Amniotic stem cell (primary cell): ENCODE data around the gene CD99.
"Not testable (repeated sequence)": the region's sequence is repeated elsewhere in the genome, so short reads cannot be mapped to it uniquely, and the experiment has no call there.

Source experiments
- DNase-seq: peaks from one replicate; lab custom pipeline; 2025; lab: John Stamatoyannopoulos, UW

The CD99 gene

DNA sequence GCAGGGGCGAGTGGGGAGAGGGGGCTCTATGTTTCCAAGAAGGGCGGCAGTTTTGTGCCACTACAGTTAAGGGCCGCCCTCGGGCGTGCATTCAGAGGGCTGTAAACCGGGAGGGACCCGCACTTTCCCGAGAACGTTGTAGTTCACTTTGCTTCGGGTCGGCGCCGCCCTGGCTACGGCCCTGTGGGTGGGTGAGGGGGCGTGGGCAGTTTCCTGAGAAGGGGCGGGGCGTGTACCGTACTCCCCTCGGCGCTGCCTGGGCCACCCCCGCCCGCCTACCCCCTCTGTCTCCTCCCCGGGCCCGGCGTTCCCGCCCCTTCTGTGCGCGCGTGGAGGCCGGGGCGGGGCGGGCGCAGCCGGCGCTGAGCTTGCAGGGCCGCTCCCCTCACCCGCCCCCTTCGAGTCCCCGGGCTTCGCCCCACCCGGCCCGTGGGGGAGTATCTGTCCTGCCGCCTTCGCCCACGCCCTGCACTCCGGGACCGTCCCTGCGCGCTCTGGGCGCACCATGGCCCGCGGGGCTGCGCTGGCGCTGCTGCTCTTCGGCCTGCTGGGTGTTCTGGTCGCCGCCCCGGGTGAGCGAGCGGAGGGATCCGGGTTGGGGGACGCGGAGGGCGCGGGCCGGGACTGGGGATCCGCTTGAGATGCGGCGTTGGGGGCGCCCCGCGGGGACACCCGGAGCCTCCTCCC, at the start of gene CD99:
TSS of gene CD99 (plus strand) at position 440 of the 687 bp plus-strand sequence. CDS start at position 506, 66 bp downstream.
- no peak for DNase-seq

DNA sequence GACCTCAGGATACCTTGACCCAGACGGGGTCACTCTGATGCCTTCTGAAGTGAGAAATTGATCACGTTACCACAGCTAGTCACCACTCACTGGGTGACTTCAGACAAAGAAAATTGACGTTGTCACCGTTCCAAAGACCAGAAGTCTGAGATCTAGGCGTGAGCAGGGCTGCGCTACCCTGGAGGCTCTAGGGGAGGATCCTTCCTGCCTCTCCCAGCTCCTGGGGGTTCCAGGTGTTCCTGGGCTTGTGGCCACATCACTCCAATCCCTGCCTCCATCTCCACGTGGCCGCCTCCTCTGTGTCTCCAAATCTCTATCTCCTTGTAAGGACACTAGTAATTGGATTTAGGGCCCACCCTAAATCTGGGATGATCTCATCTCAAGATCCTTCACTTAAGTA, 48.9 kb upstream of the CD99 start:
- no peak for DNase-seq

DNA sequence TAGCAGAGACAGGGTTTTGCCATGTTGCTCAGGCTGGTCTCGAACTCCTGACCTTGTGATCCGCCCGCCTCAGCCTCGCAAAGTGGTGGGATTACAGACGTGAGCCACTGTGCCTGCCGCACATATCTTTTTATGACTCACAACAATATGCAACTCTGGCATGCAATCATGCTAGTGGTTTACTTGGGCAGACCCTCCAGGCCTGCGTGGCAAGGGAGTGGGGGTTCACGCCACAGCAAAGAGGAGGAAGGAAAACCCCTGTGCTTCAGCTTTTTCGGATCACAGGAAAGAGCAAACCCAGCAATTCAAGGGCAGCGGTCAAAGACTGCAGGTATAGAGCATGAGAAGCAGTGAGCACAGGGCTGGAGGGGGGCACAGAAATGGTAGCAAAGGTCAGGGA, 48.3 kb upstream of the CD99 start:
- no peak for DNase-seq

DNA sequence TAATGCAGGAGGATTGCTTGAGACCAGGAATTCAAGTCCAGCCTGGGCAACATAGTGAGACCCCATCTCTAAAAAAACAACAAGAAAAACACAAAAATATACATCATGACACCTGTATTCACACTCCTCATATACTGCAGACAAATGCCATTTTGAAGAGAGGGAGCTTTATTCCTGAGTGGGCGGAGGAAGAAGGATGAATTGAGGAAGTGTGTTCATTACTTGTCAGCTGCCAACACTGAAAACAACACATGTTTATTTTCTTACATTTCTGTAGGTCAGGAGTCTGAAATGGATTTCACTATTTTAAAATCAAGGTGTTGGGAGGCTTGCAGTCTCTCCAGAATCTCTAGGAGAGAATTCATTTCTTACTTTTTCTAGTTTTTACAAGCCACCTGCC, 47.2 kb upstream of the CD99 start:
- no peak for DNase-seq

DNA sequence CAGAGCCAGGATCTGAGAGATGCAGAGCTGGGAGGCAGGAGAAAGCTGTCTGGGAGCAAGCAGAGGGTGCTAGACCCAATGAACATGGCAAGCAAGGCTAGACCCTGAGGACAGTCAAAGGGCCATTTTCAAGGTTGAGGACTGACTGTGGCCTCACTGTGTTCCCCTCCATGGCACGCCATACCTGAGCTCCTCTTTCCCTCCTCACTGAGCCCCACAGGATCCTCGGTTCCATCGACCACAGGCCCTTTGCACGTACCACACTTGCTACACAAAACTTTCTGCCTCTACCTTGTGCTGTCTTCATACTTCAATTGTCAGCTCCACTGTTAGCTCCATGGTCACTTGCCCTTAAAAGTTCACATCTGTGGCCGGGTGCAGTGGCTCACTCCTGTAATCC, 45.5 kb upstream of the CD99 start:
- DNase-seq, result no peak

- no peak for DNase-seq
Observed at GRCh38 chrX:2647627-2648026, 43.5 kb upstream of the CD99 start.

DNA sequence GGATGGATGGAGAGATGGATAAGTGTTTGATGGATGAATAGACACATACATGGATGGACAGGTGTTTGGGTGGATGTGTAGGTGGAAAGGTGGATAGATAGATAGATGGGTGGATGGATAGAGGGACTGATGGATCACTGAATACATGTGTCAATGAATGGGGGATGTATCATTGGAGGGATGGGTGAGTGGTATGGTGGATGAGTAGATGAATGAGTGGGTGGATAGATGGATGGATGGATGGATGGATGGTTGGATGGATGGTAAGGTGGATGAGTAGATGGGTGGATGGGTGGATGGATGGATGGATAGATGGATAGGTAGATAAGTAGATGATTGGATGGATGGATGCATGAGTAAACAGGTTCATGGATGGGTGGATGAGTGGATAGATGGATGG, 41.1 kb upstream of the CD99 start:
- no peak for DNase-seq

DNA sequence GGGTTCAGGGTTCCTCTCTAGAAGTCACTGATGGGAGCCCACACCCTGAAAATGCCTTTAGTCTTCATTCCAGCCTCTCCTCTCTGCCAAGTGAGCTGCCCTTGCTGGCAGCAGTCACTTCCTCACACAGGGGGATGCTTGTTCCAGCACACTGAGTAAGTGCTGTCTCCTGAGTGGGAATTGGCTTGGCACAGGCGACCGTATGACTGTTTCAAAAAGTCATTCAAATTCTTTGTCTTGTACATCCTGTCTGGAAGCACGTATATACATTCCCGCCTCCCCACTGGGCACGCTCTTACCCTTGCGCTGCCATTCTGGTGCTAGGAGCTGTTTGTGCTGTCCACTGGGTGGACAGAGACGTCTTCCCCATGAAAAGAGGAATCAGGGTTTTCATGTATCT, 40.2 kb upstream of the CD99 start:
- no peak for DNase-seq

DNA sequence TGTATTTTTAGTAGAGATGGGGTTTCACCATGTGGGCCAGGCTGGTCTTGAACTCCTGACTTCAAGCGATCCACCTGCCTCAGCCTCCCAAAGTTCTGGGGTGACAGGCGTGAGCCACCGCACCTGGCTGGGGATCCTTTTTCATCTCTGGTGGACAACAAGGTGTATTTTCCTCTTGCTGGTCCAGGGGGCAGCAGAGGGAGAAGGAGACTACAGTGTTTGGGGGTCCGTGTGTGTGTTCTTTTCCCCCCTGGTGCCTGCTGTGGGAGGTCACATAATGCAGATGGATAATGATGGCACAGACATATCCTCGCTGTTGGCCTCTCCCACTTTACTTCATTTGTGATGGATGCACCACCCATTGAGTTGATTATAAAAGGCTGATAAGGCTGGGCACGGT, 39.0 kb upstream of the CD99 start:
- DNase-seq, result no peak

- DNase-seq, result no peak
Observed at GRCh38 chrX:2654436-2655340, 36.4 kb upstream of the CD99 start.

DNA sequence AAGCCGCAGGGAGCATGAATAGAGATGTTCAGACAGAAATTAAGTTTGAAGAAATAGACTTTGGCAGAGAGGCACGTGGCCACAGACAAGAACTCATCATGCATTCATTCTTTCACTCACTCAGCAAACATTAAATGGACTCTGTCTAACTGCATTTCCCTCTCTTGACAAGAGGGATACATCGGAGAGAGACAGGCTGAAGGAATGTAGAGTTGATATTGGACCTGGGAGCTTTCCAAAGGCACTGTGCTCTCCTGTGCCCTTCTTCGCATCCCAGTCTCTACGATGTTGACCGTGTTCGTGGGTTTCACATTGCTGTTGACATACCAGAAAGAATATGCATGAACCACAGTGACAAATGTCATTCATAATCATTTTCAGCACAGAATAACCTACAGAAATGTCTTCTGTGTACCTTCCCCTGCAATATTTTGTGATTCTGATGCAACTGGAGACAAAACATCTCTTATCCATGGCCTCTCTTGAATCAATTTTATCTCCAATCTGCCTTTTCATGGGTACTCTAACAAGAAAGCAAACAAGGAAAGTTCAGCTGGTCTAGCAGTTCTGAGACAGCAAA, 34.7 kb upstream of the CD99 start:
- no peak for DNase-seq

DNA sequence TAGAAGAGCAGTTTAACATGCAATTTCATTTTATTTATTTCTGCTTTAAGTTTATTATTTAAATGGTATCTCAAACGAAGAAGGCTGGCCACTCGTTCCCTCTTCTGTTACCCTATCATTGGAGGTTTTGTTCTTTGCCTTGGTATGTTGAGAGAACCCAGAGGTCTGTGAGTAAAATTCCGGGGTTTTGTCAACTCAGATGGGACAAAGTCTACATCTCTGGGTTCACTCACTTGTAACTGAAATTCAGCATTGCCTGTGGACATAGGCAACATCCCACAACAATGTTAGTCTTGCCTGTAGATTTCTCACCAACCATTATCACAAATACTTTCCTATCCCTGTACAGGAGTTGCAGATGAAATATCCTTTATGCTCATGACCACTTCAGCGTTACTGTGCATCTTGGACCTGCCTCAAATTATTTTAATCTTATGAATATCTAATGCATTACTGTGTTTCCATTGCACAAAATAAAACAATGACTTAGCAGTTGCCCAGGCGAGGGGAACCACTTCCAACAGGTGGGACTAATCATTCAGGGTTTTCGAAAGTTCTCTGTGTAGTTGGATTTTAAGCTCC, 33.5 kb upstream of the CD99 start:
- no peak for DNase-seq

GRCh38 chrX:2658585-2659292, 32.4 kb upstream of the CD99 start:
- DNase-seq, result no peak

GRCh38 chrX:2662586-2662985, 28.5 kb upstream of the CD99 start:
- no peak for DNase-seq

DNA sequence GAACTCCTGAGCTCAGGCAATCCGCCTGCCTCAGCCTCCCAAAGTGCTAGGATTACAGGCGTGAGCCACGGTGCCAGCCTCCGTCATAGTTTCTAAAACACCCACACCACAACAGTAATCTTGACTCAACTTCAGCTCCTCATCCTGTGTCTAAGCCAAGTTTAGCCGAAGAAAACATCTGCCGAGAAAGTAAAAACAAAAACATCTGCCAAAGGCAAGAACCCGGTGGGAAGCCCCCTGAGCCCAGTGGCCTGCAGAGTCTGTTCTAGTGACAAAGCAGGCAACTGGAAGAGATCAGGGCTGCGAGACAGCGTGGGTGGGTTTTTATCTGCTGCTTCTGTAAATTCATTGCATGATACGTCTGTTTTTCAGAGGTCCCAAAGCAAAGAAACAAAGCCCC, 26.6 kb upstream of the CD99 start:
- no peak for DNase-seq

GRCh38 chrX:2665387-2666304, 25.4 kb upstream of the CD99 start:
- no peak for DNase-seq

DNA sequence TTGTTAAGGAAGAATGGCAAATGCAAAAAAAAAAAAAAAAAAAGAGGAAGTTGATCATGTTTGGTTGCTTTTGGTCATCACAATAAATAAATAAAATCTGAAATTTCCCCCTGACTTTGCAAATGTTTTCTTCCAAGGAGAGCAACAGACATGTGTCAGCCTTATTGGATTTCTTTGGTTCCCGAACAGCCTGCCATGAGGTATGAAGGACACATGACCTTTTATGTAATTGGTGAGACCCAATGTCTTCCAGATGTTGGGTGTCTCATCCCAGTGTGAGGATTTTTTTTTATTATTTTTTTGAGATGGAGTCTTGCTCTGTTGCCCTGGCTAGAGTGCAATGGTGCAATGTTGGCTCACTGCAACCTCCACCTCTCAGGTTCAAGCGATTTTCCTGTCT, 24.6 kb upstream of the CD99 start:
- DNase-seq, result no peak

DNA sequence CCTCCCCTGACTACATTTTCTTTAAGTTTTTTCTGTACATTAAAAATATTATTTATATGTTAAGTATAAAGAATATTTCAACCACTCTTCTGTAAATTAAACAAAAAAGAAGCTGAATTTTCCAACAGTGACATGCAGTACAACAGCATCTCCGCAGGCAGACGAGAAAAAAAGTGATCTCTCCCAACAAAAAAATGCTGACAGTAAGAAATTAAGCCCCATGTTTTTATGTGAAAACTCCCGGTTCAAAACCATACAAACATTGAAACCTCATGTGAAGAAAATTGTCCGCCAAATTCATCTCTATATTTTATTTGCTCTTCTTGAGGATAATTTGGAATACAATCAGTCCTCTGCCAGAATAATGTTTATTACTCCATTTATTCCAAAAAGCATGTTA, 20.1 kb upstream of the CD99 start:
- no peak for DNase-seq

DNA sequence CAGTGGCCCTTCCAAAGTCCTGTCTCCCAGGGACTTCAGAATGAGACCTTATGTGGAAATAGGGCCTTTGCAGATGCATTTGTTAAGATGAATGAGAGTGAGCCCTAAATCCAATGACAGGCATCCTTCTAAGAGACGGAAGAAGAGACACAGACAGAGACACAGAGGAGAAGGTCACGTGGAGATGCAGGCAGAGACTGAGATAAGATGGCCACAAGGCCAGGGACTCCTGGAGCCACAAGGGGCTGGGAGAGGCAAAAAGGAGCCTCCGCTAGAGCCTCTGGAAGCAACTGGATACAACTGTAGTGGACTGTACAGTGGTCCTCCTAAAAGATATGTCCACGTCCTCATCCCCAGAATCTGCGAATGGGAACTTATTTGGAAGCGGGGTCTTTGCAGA, 19.0 kb upstream of the CD99 start:
- no peak for DNase-seq

DNA sequence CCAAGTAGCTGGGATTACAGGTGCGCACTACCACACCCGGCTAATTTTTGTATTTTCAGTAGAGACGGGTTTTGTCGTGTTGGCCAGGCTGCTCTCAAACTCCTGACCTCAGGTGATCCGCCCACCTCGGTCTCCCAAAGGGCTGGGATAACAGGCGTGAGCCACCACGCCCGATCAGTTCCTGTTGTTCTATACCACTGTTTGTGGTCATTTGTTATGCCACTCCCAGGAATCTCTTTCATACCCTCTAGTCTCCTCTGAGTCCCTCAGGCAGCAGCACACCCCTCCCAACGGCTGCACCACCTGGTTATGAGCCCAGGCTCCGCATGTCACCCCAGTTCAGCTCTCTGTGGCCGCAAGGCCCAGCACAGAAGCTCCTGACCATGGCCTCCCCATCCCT, 17.5 kb upstream of the CD99 start:
- DNase-seq, result no peak

GRCh38 chrX:2675657-2676200, 15.4 kb upstream of the CD99 start:
- not testable (repeated sequence) for DNase-seq
